Tibial nerve (tissue), 4 donors: ENCODE data around the gene CCDC88C.

Experiments used
- EP300 ChIP-seq, 2 donors: sonication (generic); formaldehyde crosslinking; IDR thresholded peaks; one replicate each; pipeline ENCODE4 v1.6.1; 2017; ENCODE audit warnings: antibody characterized with exemption in 2 of 2, mild to moderate bottlenecking in 1 of 2
- POLR2A ChIP-seq, 2 donors: fragments of 450-650 bp; IDR thresholded peaks; one replicate each; pipeline ENCODE4 v1.6.1; 2017; ENCODE audit warnings: antibody characterized with exemption in 2 of 2, mild to moderate bottlenecking in 2 of 2, moderate library complexity in 2 of 2
- TF ChIP-seq, protein P1 (sequence below), 5 experiments: fragments of 200-600 bp in 3 of 5; fragments of 450-650 bp in 2 of 5; sonication (generic) in 3 of 5; IDR thresholded peaks; one replicate each; pipeline ENCODE4 v1.5.1; 2016 to 2019; ENCODE audit warnings: antibody characterized with exemption in 5 of 5, mild to moderate bottlenecking in 3 of 5, moderate library complexity in 2 of 5

- TF ChIP-seq, protein P1, sequence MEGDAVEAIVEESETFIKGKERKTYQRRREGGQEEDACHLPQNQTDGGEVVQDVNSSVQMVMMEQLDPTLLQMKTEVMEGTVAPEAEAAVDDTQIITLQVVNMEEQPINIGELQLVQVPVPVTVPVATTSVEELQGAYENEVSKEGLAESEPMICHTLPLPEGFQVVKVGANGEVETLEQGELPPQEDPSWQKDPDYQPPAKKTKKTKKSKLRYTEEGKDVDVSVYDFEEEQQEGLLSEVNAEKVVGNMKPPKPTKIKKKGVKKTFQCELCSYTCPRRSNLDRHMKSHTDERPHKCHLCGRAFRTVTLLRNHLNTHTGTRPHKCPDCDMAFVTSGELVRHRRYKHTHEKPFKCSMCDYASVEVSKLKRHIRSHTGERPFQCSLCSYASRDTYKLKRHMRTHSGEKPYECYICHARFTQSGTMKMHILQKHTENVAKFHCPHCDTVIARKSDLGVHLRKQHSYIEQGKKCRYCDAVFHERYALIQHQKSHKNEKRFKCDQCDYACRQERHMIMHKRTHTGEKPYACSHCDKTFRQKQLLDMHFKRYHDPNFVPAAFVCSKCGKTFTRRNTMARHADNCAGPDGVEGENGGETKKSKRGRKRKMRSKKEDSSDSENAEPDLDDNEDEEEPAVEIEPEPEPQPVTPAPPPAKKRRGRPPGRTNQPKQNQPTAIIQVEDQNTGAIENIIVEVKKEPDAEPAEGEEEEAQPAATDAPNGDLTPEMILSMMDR (IDR thresholded peaks at IDR 0.05), result no peak
- no peak for TF ChIP-seq POLR2A (IDR thresholded peaks at IDR 0.05)
- TF ChIP-seq EP300 (IDR thresholded peaks at IDR 0.05), result no peak
Observed at GRCh38 chr14:91410771-91411536, 6.7 kb downstream of the CCDC88C start.
